SK-N-SH (cell line): ENCODE results near the gene TCHP. TPM values are rescaled to one million over a fixed set of nuclear protein-coding genes. Genes with fewer than 3 reads are reported as not detected.

Experiments
- CTCF ChIA-PET: fragments of 300-600, 350-600 bp; formaldehyde crosslinking; extraction: SDS; loops from one replicate; lab custom pipeline; 2021; lab: Yijun Ruan, JAX
- POLR2A ChIA-PET: fragments of 350-600 bp; sonication (Branson Sonifier 250); formaldehyde crosslinking; extraction: SDS; loops from one replicate; lab custom pipeline; 2020; ENCODE audit warnings: antibody characterized with exemption, inconsistent platforms; lab: Yijun Ruan, JAX
- DNase-seq: peaks from one replicate; pipeline ENCODE4 v3.0.0; 2012
- H2AFZ ChIP-seq: fragments of 200-600 bp; sonication (generic); 2 replicates; pipeline ENCODE4 v1.8.1; 2016; ENCODE audit warnings: antibody characterized with exemption, mild to moderate bottlenecking, low read depth
- H3F3A ChIP-seq: fragments of 200-600 bp; sonication (generic); replicated peaks from 2 replicates; pipeline ENCODE3; 2016; ENCODE audit warnings: antibody characterized with exemption, mild to moderate bottlenecking; ENCODE audit not compliant: insufficient read depth
- H3K27ac ChIP-seq, 2 experiments: fragments of 200-500 bp in 1 of 2; fragments of 200-600 bp in 1 of 2; sonication (Bioruptor generic) in 1 of 2; sonication (generic), shearing (Covaris generic) in 1 of 2; 2 replicates each; pipeline versions ENCODE4 v1.5.1 to v1.6.1; 2014 to 2016; ENCODE audit warnings: low read depth in 2 of 2, inconsistent platforms in 1 of 2, low read length in 1 of 2, mild to moderate bottlenecking in 1 of 2, mixed read lengths in 1 of 2
- H3K27me3 ChIP-seq: fragments of 200-600 bp; sonication (generic), shearing (Covaris generic); 2 replicates; pipeline ENCODE4 v1.6.1; 2016; ENCODE audit warnings: mixed run types; ENCODE audit not compliant: insufficient read depth
- H3K36me3 ChIP-seq, 2 experiments: fragments of 200-500 bp in 1 of 2; fragments of 200-600 bp in 1 of 2; sonication (Bioruptor generic) in 1 of 2; sonication (generic) in 1 of 2; replicated peaks in 1 of 2; 2 replicates each; pipeline versions ENCODE3 to v1.5.1; 2014 to 2016; ENCODE audit warnings: low read length in 1 of 2, mild to moderate bottlenecking in 1 of 2; ENCODE audit not compliant: insufficient read depth in 2 of 2, control insufficient read depth in 1 of 2
- H3K4me1 ChIP-seq, 2 experiments: fragments of 200-500 bp in 1 of 2; fragments of 200-600 bp in 1 of 2; sonication (Bioruptor generic) in 1 of 2; sonication (generic), shearing (Covaris generic) in 1 of 2; 2 replicates each; pipeline versions ENCODE4 v1.5.1 to v1.6.1; 2014 to 2016; ENCODE audit warnings: low read depth in 1 of 2, low read length in 1 of 2, mixed run types in 1 of 2; ENCODE audit not compliant: insufficient read depth in 2 of 2, control insufficient read depth in 1 of 2
- H3K4me2 ChIP-seq: fragments of 200-600 bp; sonication (generic), shearing (Covaris generic); 2 replicates; pipeline ENCODE4 v1.6.1; 2017; ENCODE audit warnings: mixed run types
- H3K4me3 ChIP-seq, 2 experiments: fragments of 200-500 bp in 1 of 2; fragments of 200-600 bp in 1 of 2; sonication (Bioruptor generic) in 1 of 2; sonication (generic), shearing (Covaris generic) in 1 of 2; 2 replicates each; pipeline versions ENCODE4 v1.5.1 to v1.8.1; 2014 to 2016; ENCODE audit warnings: low read depth in 2 of 2, inconsistent platforms in 1 of 2, low read length in 1 of 2, mild to moderate bottlenecking in 1 of 2, mixed read lengths in 1 of 2, moderate library complexity in 1 of 2
- H3K79me2 ChIP-seq: fragments of 200-600 bp; sonication (generic); 2 replicates; pipeline ENCODE4 v1.8.1; 2017; ENCODE audit warnings: mild to moderate bottlenecking; ENCODE audit not compliant: insufficient read depth
- H3K9ac ChIP-seq: fragments of 200-600 bp; sonication (generic); 2 replicates; pipeline ENCODE4 v1.6.1; 2017; ENCODE audit warnings: mixed run types
- H3K9me2 ChIP-seq: fragments of 200-600 bp; sonication (generic); 2 replicates; pipeline ENCODE4 v1.6.1; 2017; ENCODE audit warnings: mixed run types
- H3K9me3 ChIP-seq: fragments of 200-600 bp; sonication (generic); 2 replicates; pipeline ENCODE4 v1.6.1; 2017; ENCODE audit warnings: mixed run types, mild to moderate bottlenecking, moderate library complexity
- H4K20me1 ChIP-seq: fragments of 200-600 bp; sonication (generic); 2 replicates; pipeline ENCODE4 v1.6.1; 2017; ENCODE audit warnings: mild to moderate bottlenecking, mixed run types; ENCODE audit not compliant: insufficient read depth
- CTCF ChIP-seq: fragments of 200-600 bp; sonication (generic); IDR thresholded peaks from 2 replicates; pipeline ENCODE4 v1.6.1; 2017; ENCODE audit warnings: antibody characterized with exemption, mild to moderate bottlenecking, moderate library complexity
- ELF1 ChIP-seq: IDR thresholded peaks from 2 replicates; pipeline ENCODE4 v1.4.0; 2012
- EP300 ChIP-seq, 2 experiments: IDR thresholded peaks; 2 replicates each; pipeline versions ENCODE4 v1.4.0 to v1.6.1; 2012; ENCODE audit warnings: borderline replicate concordance in 1 of 2, low read depth in 1 of 2, low read length in 1 of 2
- EZH2phosphoT487 ChIP-seq: fragments of 200-600 bp; sonication (generic); IDR thresholded peaks from 2 replicates; pipeline ENCODE4 v1.6.1; 2017; ENCODE audit warnings: low read depth, mixed run types, mild to moderate bottlenecking, antibody characterized with exemption, moderate library complexity, borderline replicate concordance
- GATA2 ChIP-seq: sonication (generic); formaldehyde crosslinking; IDR thresholded peaks from 2 replicates; pipeline ENCODE4 v1.5.0; 2020; ENCODE audit warnings: mild to moderate bottlenecking, missing genetic modification reagents
- NFIC ChIP-seq: IDR thresholded peaks from 2 replicates; pipeline ENCODE4 v1.4.0; 2012; ENCODE audit warnings: borderline replicate concordance
- NRF1 ChIP-seq: IDR thresholded peaks from 2 replicates; pipeline ENCODE4 v1.6.1; 2012; ENCODE audit warnings: low read depth, mild to moderate bottlenecking, low read length
- RAD21 ChIP-seq: IDR thresholded peaks from 2 replicates; pipeline ENCODE4 v1.6.1; 2012; ENCODE audit warnings: mild to moderate bottlenecking, low read length
- REST ChIP-seq: IDR thresholded peaks from 2 replicates; pipeline ENCODE4 v1.6.1; 2012; ENCODE audit warnings: mild to moderate bottlenecking, low read depth, low read length, moderate library complexity
- RFX5 ChIP-seq: IDR thresholded peaks from 2 replicates; pipeline ENCODE4 v1.6.1; 2012; ENCODE audit warnings: mild to moderate bottlenecking, improper control_type of control experiment, low read length
- SMC3 ChIP-seq: IDR thresholded peaks from 2 replicates; pipeline ENCODE4 v1.6.1; 2012; ENCODE audit warnings: low read depth, low read length, improper control_type of control experiment
- TAF1 ChIP-seq: IDR thresholded peaks from 2 replicates; pipeline ENCODE4 v1.6.1; 2012; ENCODE audit warnings: low read depth, mild to moderate bottlenecking, low read length, moderate library complexity, borderline replicate concordance
- TCF12 ChIP-seq: IDR thresholded peaks from 2 replicates; pipeline ENCODE4 v1.4.0; 2012
- TEAD4 ChIP-seq: IDR thresholded peaks from 2 replicates; pipeline ENCODE4 v1.4.0; 2012; ENCODE audit warnings: mild to moderate bottlenecking, borderline replicate concordance; ENCODE audit not compliant: insufficient read depth
- USF2 ChIP-seq: fragments of 150-350 bp; IDR thresholded peaks from 2 replicates; pipeline ENCODE4 v1.6.1; 2017; ENCODE audit warnings: antibody characterized with exemption, low read length, low read depth, borderline replicate concordance
- YY1 ChIP-seq: IDR thresholded peaks from 2 replicates; pipeline ENCODE4 v1.4.0; 2012; ENCODE audit warnings: low read depth, mild to moderate bottlenecking
- ZBTB33 ChIP-seq: IDR thresholded peaks from 2 replicates; pipeline ENCODE4 v1.4.0; 2012; ENCODE audit warnings: low read depth, borderline replicate concordance
- WGBS: methylation state at CpG from one replicate; pipeline ENCODE4 v1.1.6; 2017; ENCODE audit warnings: low lambda C conversion rate; 5-methylcytosine and 5-hydroxymethylcytosine counted together
- polyA plus RNA-seq, 3 experiments: library from polyadenylated mRNA; depleted of rRNA; stranded (reverse); fragments of >200 nt; gene quantifications; 2 replicates each; pipeline ENCODE4 v1.2.3, GENCODE V29; 2012
- TF ChIP-seq, protein P1 (sequence below): fragments of 150-350 bp; IDR thresholded peaks from 2 replicates; pipeline ENCODE4 v1.6.1; 2016; ENCODE audit warnings: mild to moderate bottlenecking, low read depth, low read length
- TF ChIP-seq, protein P2 (sequence below): IDR thresholded peaks from 2 replicates; pipeline ENCODE4 v1.4.0; 2012; ENCODE audit warnings: low read depth, borderline replicate concordance

TCHP gene
- polyA plus RNA-seq, 1 of the 3 experiments (the other 2 are of a cell fraction): 37.3 TPM

DNA sequence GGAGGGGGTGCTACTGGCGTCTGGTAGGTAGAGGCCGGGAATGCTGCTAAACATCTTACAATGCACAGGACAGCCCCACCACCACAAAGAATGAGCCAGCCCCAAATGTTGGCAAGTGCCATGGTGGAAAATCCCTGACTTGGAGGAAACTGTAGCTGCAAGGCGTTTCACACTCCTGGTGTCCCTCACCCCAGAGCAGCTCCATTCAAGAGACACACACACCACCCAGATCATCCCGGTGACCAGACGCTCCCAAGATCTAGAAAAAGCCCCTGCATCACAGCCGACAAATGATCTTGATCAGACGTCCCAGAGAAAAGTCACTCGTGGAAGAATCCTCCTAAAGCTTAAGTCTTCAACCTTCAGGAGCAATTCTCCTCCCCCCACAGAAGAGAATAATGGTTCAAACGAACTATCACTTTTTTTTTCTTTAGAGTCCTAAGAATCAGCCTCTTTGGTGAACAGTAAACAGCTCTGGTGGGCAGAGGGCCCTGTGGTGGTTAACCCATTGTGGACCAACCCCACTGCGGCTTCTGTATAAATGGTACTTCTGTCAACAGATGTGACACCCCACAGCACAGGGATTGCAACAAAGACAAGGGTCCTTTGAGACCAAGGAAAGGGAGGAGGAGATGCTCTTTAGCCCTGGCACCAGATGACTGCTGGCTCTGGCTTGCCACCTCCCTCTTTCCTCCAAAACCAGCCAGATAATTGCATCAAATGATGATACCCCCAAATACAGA lies 22.4 kb upstream of the TCHP start:
- TF ChIP-seq ELF1: no peak
- no peak for TF ChIP-seq EP300 (IDR thresholded peaks at IDR 0.05; ENCODE audit: borderline replicate concordance in 1 of 2, low read depth in 1 of 2, low read length in 1 of 2)
- no peak for TF ChIP-seq GATA2 (CRISPR knock-in tag)
- no peak for TF ChIP-seq TEAD4
- no peak for TF ChIP-seq USF2
- TF ChIP-seq EZH2phosphoT487: no peak
- no peak for TF ChIP-seq ZBTB33
- TF ChIP-seq NRF1: no peak
- no peak for TF ChIP-seq RFX5
- no peak for TF ChIP-seq TAF1
- TF ChIP-seq REST: no peak
- TF ChIP-seq NFIC: no peak
- TF ChIP-seq RAD21: no peak
- no peak for TF ChIP-seq CTCF
- TF ChIP-seq YY1: no peak
- TF ChIP-seq, protein P1, sequence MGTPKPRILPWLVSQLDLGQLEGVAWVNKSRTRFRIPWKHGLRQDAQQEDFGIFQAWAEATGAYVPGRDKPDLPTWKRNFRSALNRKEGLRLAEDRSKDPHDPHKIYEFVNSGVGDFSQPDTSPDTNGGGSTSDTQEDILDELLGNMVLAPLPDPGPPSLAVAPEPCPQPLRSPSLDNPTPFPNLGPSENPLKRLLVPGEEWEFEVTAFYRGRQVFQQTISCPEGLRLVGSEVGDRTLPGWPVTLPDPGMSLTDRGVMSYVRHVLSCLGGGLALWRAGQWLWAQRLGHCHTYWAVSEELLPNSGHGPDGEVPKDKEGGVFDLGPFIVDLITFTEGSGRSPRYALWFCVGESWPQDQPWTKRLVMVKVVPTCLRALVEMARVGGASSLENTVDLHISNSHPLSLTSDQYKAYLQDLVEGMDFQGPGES: no peak
- TF ChIP-seq SMC3: no peak
- TF ChIP-seq, protein P2, sequence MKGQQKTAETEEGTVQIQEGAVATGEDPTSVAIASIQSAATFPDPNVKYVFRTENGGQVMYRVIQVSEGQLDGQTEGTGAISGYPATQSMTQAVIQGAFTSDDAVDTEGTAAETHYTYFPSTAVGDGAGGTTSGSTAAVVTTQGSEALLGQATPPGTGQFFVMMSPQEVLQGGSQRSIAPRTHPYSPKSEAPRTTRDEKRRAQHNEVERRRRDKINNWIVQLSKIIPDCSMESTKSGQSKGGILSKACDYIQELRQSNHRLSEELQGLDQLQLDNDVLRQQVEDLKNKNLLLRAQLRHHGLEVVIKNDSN: no peak
- no peak for TF ChIP-seq TCF12
- Histone ChIP-seq H2AFZ (no peak overlapping the region), H3K9ac (no peak overlapping the region), H3K4me1 (peaks cover 0 to 19% of the 10 kb centered on the region in 2 experiments; a peak in 1 of 4 replicates), H3K27me3 (no peaks in the 10 kb centered on the region), H3K79me2 (peaks cover 59% of the 10 kb centered on the region), H3K36me3 (no peaks in the 10 kb centered on the region), H4K20me1 (no peaks in the 10 kb centered on the region; the same call in 1 of the 2 replicates), H3K9me2 (no peaks in the 10 kb centered on the region), H3K4me3 (no peak overlapping the region), H3K9me3 (no peaks in the 10 kb centered on the region), H3K27ac (no peak overlapping the region), H3K4me2 (no peak overlapping the region), H3F3A (no peaks in the 10 kb centered on the region)
- DNase-seq: no peak
- ChIA-PET POLR2A (interaction anchor here (0.8 kb wide), 1 partner anchor 280 kb away, joined by 3 read pairs; no protein-coding TSS in a partner anchor), CTCF (interaction anchor here (0.7 to 3.9 kb wide), 9 partner anchors 19 to 449 kb away, joined by 3 to 26 read pairs (median 3); no protein-coding TSS in a partner anchor)
- 82% methylated on average over 10 of the region's 10 CpGs for WGBS
